HG02981 (cell line): Measurements from ENCODE around the gene GAREM2.
"Not testable (repeated sequence)": the region's sequence is repeated elsewhere in the genome, so short reads cannot be mapped to it uniquely, and the experiment has no call there.

Experiments
- ATAC-seq: cut with Tn5 transposase; IDR thresholded peaks from one replicate; pipeline ENCODE4 v1.9.1; 2021; ENCODE audit warnings: mild to moderate bottlenecking, moderate library complexity; ENCODE audit not compliant: unreplicated experiment

GAREM2 gene

GRCh38 chr2:26172871-26173775, at the start of gene GAREM2:
Gene GAREM2, plus strand, starts transcription at chr2:26173088. Its CDS starts 133 bp downstream, at chr2:26173221.
- ATAC-seq, result no peak

DNA sequence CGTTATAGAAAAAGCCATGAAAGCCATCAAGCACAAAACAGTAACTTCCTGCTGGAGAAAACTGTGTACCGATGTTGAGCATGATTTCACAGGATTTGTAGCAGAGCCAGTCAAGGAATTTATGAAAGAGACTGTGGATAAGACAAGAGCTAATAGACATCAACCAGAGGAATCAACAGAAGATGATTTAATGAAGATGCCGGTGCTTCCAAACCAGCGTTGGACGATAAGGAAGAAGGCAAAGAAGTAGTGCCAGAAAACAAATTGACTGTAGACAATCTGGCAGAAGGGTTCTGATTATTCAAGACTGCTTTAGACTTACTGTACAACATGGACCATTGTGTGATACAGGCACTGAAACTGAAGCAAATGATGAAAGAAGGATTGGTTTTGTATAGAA, 49.5 kb upstream of the GAREM2 start:
- ATAC-seq, result no peak

DNA sequence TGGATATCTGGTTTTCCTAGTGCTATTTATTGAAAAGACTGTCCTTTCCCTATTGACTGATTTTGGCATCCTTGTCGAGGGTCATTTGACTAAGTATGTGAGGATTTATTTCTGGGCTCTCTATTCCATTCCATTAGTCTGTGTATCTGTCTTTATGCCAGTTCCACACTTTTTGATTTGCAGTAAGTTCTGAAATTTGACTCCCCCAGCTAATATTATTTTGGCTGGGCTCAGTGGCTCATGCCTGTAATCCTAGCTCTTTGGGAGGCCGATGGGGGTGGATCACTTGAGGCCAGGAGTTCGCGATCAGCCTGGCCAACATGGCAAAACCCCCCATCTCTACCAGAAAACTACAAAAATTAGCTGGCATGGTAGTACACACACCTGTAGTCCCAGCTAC, 46.8 kb upstream of the GAREM2 start:
- ATAC-seq, result no peak

- ATAC-seq, result no peak
Observed at GRCh38 chr2:26128176-26128575, 44.7 kb upstream of the GAREM2 start.

- ATAC-seq, result no peak
Observed at GRCh38 chr2:26130763-26131162, 42.1 kb upstream of the GAREM2 start.

DNA sequence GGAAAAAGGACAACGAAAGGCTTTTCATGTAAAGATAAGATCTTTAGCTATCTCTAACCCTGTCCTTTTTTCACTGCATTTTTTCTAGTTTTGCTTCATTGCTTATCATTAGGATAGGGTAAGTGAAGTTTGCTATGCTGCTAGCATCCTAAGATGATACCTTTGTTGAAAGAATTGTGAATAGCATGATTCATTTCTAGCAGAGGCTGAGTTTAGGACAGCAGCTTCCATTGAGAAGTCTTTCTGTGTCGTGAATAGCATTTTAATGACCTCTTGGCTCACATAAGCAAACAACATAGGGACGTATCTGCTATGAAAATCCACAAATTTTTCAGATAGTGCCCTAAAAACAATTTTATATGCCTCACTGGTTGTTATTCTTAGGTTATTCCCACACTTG, 36.4 kb upstream of the GAREM2 start:
- no peak for ATAC-seq

- no peak for ATAC-seq
Observed at GRCh38 chr2:26139269-26140183, 33.4 kb upstream of the GAREM2 start.

DNA sequence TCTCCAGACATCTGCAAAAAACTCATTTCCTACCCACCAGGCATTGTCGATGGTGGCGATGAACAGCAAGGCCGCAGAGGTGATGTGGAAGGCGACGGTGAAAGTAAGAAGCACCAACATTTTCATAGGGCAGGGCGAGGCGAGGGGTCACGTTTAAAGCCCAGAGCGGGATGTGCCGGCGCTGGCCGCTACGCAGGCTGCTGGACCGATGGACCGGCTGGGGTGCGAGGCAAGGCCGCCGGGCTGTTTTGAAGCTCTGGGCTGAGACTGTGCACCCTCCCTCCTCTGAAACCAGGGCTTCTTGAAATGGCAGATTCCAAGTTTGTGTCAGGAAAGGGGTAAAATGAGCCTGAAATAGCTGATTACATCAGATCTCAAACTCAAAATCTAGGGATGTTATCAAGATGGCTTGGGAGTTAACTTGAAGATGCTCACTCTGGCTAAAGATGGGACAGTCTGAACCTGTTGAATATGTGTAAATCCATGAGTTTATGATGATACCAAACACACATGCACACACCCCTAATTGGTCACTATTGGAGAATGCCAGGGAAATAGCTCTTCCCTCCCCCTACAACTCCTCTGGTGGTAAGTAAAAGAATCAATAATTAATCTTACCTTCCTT, 31.6 kb upstream of the GAREM2 start:
- ATAC-seq, result no peak

DNA sequence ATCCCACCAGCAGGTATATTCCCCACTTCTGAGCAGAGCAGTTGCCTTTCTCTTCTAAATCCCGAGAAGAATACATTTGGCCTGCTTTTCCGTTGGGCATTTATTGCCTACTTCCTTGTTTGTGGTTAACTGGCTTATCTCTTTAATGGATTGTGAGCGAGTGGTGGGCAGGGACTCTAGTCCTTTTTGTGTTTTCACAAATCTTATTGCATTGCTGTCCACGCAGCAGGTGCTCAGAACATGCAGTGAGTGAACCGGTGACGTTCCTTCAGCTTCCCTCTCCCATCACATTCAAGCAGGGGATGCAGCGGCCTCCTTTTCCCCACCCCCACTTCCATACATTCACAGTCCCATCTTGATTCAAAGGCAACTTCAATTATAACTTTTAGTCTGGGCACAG, 28.9 kb upstream of the GAREM2 start:
- no peak for ATAC-seq

GRCh38 chr2:26144953-26145680, 27.8 kb upstream of the GAREM2 start:
- no peak for ATAC-seq

DNA sequence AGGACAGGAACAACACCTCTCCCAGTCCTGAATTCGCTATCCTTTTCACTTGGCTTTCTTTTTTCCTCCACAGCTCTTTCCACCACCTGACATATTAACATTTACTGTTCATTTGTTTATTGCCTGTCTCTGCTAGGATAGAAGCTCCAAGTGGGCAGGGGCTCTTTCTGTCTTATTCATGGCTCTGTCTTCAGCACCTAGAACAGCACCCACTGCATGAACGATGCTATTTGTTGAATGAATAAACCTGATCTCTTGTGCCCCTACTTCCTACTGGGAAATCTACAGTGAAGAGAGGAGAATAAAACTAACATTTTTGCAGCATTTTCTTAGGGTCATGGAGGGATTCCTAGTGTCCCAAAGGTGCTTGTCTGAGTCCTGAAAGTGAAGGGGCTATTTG, 24.4 kb upstream of the GAREM2 start:
- no peak for ATAC-seq

DNA sequence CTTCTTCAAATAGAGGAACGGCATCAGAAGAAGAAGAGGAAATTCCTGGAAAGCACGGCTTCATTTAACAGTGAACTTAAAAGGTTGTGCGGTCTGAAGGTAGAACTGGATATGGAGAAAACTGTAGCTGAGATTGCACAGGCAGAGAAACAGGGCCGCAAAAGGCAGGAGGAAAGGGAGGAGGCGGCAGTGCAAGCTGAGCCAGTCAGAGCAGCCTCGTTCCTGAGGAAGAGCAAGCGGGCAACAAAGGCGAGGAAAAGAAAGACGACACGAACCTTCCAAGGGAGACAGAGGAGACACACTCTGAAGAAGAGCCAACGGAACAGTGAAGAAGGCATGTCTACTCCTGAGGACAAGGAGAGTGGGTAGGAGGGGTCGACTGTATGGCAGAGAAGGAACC, 22.6 kb upstream of the GAREM2 start:
- ATAC-seq, result no peak

DNA sequence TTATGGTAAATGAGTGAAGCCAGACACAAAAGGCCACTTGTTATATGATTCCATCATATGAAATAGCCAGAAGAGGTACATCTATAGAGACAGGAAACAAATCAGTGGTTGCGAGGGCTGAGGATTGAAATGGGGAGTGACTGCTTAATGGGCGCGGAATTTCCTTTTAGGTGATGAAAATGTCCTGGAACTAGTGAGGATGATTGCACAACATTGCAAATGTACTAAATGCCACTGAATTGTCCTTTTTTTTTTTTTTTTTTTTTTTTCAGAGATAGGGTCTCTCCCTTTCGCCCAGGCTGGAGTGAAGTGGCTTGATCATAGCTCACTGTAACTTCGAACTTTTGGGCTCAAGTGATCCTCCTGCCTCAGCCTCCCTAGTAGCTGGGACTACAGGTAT, 15.3 kb upstream of the GAREM2 start:
- no peak for ATAC-seq

GRCh38 chr2:26161926-26162325, 11.0 kb upstream of the GAREM2 start:
- ATAC-seq, result no peak

GRCh38 chr2:26162963-26163362, 9.9 kb upstream of the GAREM2 start:
- no peak for ATAC-seq

DNA sequence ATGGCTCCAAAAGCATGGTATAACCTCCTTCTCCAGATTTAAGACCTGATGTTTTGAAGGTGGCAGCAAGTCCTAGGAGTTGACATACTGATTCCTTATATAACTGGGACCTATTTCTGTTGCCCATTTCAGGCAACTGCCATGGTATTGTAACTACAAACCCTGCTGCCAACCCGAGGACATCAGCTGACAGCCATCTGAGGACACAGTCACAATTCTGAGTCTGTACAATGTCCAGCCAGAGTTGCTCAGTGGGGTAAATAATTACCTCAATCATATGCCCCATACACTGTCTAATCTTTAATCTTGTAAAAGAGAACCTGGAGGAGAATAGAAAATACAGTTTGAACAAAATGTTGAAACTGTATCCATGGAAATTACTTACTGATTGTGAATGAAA, 8.7 kb upstream of the GAREM2 start:
- ATAC-seq, result no peak

GRCh38 chr2:26164641-26165211, 8.2 kb upstream of the GAREM2 start:
- no peak for ATAC-seq

DNA sequence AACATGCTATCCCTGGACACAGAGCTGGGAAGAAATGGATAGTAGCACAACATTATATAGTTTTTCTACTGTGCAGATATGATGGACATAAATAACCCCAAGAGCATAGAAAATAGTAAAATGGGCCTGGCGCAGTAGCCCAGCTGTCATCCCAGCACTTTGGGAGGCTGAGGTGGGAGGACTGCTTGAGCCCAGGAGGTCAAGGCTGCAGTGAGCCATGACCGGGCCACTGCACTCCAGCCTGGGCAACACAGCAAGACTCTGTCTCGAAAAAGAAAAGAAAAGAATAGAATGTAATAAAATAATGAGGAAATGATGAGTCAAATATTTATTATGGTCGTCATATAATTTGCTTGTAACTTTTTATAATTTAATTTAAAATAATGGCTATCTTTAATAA, 7.5 kb upstream of the GAREM2 start:
- no peak for ATAC-seq

DNA sequence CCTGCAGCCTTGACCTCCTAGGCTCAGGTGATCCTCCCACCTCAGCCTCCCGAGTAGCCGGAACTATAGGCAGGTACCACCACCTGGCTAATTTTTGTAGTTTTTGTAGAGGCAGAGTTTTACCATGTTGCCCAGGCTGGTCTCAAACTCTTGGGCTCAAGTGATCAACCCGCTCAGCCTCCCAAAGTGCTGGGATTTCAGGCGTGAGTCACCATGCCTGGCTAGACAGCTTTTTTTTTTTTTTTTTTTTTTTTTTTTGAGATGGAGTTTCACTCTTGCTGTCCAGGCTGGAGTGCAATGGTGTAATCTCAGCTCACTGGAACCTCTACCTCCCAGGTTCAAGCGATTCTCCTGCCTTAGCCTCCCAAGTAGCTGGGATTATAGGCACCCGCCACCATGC, 6.3 kb upstream of the GAREM2 start:
- ATAC-seq, result not testable (repeated sequence)

GRCh38 chr2:26168785-26169184, 4.1 kb upstream of the GAREM2 start:
- no peak for ATAC-seq
